IPS DF 4.7 (cell line): Measurements from ENCODE around the gene FBLL1.
"Not testable (repeated sequence)": the region's sequence is repeated elsewhere in the genome, so short reads cannot be mapped to it uniquely, and the experiment has no call there.

ENCODE experiments used
- DNase-seq: peaks from one replicate; pipeline ENCODE4 v3.0.0-alpha.2; 2013; ENCODE audit warnings: low spot score; ENCODE audit errors: extremely low read depth

The FBLL1 gene

DNA sequence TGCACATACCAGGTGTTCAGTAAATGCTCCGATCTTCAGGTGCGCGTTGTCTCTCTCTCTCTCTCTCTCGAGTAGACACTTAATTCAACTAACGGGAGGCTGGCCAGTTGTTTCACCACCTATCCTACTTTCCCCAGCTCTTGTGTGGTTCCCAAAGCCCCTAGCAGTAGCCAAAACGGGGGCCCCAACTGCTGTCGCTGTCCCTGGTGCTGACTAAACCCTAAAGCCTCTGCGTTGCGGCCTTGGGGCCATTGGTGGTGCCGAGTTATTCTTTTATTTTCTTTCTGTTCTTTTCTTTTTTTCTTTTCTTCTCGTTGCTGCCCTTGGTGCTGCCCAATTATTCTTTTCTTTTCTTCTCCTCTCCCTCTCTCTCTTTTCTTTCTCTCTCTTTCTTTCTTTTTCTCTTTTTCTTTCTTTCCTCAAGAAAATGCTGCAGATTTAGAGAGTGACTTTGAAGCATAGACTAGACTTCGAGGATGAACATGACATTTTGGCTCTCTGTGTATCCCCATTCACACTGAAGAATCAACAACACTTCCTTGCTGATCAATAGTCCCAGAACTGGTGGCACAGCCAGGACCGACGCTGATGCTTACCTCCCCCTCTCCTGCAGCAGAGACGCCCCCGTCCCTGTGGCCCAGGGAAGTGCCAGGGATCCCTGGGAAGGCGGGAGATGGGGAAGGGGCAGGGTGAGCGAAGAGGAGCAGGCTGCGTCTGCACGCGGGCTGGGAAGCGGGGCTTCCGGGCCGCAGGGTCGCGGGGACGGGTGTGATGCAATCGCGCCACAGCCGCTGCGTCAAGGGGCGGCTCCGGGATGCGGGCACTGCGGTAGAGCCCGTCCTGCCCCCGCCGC lies at the start of gene FBLL1:
Gene FBLL1 (plus strand): TSS at position 785 of the 853 bp plus-strand sequence. CDS start 200 bp downstream, outside the sequence.
- no peak for DNase-seq

DNA sequence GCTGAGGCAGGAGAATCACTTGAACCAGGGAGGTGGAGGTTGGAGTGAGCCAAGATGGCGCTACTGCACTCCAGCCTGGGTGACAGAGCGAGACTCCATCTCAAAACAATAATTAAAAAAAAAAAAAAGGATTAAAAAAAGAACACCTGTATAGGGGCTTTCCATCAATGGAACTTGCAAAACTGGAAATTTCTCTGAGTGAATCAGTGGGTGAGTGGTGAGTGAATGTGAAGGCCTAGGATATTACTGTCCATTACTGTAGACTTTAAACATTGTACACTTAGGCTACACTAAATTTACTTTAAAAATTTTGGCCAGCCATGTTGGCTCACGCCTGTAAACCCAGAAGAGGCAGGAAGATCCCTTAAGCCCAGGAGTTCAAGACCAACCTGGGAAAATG lies 48.5 kb upstream of the FBLL1 start:
- DNase-seq: no peak

DNA sequence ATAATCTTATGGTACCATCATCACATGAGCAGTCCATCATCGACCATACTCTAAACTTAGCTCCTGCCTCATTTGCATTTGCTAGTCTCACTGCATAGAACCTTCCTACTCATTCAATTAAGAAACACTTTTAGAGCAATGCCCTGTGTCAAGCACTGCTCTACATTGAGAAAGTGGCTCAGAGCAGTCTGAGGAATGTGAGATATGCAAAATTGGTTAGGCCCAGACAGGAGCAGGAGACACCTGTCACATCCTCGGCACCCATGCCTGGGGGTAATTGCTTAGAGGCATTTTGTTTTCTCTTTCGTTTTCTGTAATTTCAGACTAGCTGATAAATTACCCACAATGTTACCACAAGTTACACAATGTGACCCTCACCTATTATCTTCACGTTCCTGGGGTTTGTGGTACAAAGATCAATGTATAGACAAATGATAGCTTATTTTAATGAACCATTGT lies 47.7 kb upstream of the FBLL1 start:
- DNase-seq: no peak

DNA sequence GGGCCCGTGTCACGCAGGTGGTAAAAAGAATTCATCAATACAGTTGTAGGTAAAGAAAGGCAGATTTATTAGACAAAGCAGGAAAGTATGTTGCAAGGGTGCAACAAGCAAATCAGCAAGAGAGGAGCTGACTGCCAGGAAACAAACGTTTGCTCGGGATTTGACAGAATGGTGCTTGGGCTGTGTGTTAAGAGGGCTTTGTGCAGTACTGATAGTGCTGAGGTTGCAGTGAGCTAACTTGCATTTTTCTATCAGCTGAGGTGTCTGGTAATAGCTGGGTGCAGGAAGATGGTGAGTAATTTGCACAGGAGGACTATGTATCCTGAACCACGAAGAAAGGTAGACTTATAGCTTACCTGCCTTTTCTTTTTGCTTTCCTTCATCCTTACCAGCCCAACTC lies 46.7 kb upstream of the FBLL1 start:
- no peak for DNase-seq

DNA sequence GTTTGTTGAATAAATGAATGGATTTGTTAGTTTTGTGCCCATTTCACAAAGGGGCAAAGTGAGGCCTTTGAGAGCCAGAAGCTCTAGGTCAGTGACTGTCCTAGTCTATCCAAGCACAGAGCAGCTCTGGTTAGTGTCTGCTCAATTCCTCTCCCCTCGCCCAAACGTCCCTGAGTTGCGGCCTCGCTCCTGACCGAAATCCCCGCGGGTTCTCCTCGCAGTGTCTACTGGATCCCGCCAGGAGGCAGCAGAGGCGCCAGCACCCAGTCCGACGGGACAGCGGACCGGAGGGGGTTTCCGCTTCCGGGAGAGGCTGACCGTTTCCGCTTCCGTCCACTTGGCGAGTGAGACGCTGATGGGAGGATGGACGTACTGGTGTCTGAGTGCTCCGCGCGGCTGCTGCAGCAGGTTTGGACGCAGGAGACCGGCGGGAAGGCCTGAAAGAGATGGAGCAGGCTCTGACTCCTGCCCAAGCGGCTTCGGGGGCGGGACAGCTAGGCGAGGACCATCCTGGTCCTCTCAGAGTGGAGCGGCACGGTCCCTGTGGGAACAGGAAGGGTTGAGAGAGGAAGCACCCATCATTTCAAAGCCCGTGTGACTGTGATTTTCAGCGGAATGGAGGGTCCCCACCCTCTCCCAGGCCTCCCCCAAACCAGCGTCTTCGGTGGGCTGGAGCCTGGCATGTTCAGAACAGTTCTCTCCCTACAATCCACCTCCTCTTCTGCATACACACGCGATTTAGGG lies 42.8 kb upstream of the FBLL1 start, which contains the start of gene RARS1:
Gene RARS1 (plus strand): TSS at position 336 of the 744 bp plus-strand sequence. CDS start 28 bp downstream, at position 364.
- DNase-seq: peak; percentile 92

DNA sequence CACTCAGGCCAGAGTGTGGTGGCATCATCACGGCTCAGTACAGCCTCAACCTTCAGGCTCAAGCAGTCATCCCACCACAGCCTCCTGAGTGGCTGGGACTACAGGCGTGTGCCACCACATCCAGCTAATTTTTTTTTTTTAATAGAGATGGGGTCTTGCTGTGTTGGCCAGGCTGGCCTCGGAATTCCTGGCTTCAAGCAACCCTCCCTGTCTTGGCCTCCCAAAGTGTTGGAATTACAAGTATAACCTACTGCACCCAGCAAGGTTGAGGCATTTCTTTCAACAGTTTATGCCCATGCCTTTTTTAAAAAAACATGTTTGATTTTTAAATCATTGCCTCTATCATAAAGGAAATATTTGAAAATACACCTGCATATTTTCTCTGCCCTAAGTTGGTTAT lies 40.0 kb upstream of the FBLL1 start:
- DNase-seq: no peak

DNA sequence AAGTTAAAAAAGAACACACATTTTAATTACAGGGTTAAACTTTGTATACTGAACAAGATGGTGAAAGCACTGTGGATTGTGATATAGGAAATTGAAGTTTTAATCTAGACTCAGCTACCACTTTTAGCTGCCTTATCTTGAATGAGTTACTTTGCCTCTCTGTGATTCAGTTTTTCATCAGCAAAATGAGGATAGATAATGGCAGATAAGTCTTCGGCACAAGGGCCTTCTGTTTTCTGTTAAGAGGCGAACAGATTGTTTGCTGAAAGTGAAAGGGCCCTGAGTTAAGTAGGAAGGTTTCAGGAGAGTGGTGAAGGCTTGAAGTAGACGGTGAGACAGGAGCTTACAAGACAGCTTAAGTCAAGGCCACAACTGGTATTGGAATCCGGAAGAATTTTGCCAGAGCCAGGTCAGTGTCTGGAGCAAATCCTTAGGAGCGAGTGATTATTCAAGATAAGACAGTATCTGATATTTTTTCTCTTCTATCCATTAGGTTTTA lies 35.0 kb upstream of the FBLL1 start:
- DNase-seq: no peak

DNA sequence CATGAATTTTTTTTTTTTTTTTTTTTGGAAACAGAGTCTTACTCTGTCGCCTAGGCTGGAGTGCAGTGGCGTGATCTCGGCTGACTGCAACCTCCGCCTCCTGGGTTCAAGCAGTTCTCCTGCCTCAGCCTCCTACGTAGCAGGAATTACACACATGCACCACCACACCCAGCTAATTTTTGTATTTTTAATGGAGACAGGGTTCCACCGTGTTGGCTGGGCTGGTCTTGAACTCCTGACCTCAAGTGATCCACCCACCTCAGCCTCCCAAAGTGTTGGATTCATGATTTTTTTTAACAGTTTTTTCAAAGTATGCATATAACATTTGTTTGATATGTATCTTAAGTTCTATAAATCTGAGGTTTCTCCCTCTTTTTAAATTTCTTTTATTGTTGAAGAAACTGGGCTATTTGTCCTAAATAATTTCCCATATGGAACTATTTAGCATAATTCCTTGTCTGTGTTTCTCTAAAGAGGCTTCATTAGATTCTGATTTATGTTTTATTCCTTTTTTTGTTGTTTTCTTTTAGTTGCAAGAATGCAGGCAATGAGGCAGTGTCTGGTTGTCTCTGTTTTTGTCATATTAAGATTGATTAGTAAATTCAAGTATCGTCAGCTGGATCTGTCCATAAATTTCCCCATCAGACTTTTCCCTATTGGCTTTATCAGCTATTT lies 26.4 kb upstream of the FBLL1 start:
- DNase-seq: no peak

DNA sequence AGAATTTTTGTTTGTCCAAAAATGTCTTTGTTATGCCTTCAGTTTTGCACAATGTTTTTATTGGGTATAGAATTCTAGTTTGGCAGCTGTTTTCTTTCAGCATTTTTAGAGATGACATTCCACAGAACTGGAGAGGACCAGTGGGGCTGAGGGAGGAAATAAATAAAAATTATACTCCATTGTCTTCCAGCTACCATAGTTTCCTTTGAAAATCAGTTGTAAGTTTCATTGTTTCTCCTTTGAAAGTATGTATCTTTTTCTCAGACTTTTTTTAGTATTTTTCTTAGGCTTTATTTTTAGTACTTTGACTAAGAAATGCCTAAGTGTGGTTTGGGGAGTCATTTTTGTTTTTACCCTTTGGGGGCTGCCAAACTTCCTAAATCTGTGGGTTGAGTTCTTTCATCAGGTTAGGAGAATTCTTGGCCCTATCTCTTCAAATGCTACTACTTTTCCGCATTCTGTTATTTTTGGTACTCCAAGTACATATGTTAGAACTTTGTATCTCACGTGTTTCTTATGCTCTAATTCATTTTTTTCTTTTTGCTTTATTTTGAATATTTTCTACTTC lies 15.2 kb upstream of the FBLL1 start:
- DNase-seq: no peak

DNA sequence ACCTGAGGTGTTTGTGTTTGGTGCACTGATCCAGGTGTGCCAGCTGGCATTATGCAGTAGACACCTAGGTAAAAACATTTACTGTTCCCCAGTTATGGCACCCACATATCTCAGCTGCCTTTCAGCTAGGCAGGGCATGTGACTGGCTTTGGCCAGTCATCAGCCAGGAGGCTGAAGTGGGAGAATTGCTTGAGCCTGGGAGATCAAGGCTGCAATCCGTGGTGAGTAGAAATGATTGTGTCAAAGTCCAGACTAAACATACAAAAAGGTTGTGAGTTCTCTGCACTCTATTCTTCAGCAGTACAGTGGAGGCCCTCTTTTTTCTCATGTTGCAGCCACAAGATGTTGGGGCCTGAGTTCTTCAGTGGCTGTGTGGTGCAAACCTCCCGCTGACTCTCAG lies 3.2 kb upstream of the FBLL1 start:
- no peak for DNase-seq

DNA sequence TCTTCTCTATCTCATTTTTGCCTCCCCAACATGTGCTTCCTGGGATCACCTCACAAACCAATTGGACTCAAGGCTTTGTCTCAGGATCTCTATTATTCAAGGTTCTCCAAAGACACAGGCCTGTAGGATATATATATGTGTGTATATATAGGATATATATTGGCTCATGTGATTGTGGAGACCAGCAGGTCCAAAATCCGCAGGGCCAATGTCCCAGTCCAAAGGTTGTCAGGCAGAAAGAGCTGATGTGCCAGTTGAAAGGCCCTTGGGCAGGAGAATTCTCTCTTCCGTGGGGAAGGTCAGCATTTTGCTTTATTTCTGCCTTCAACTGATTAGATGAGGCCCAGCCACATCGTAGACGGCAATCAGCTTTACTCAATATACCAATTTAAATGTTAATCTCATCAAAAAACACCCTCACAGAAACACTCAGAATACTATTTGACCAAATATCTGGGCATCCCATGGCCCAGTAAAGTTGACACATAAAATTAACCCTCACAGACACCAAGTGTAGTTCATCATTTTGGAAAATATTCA lies 1.3 kb upstream of the FBLL1 start:
- DNase-seq: no peak

DNA sequence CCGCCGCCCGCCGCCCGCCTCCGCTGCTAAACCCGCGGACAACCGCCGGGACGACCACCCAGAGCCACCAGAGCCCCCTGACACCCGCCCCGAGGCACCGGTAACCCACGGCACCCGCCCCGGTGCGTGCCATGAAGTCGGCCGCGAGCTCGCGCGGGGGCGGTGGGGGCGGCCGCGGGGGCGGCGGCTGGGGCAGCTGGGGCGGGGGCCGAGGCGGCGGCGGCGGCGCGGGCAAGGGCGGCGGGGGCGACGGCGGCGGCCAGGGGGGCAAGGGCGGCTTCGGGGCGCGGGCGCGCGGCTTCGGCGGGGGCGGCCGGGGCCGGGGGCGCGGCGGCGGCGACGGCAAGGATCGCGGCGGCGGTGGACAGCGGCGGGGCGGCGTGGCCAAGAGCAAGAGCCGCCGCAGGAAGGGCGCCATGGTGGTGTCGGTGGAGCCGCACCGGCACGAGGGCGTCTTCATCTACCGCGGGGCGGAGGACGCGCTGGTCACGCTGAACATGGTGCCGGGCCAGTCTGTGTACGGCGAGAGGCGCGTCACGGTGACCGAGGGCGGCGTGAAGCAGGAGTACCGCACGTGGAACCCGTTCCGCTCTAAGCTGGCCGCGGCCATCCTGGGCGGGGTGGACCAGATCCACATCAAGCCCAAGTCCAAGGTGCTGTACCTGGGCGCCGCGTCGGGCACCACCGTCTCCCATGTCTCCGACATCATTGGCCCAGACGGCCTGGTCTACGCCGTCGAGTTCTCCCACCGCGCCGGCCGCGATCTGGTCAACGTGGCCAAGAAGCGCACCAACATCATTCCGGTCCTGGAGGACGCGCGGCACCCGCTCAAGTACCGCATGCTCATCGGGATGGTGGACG lies 499 bp downstream of the FBLL1 start:
- DNase-seq: no peak

DNA sequence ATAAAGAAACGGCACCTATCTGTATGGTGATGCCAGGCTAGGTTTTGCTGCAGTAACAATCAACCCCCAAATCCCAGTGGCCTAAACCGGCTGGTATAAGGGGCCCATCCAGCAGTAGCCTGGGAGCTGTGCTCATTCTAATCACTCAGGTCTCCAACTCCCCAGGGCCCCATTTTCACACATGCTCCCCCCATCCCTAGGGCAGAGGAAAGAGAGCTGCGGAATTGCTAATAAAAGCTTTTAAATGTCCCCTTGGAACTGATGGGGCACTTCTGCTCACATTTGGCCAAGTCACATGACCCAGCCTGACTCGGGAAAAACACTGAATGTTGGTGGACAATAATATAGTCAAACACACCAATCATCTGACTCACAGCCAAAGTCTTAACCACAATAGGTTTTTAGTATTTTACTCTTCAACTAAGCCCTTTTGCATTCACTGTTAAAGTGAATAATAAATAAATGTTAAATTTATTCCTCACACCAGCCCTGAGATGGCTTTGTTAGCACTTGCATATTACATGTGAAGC lies 1.6 kb downstream of the FBLL1 start:
- no peak for DNase-seq

DNA sequence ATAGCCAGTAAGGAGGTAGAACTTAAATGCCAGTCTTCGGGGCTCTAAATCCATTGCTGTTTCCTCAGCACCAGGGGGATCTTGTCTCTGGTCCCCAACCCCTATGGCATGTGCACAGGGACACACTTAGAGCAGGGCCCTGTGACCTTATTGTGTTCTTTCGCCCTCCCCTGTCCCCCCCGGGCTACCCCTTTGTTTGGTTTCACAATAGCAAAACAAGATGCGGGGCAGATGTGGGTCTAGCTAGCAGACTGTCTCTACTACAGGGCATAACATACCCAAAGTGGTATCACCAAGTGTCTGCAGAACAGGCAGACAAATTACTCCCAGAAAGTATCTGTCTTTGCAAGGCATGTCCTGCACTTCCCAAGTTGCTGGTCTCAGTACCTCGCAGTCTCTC lies 2.1 kb downstream of the FBLL1 start:
- DNase-seq: no peak

DNA sequence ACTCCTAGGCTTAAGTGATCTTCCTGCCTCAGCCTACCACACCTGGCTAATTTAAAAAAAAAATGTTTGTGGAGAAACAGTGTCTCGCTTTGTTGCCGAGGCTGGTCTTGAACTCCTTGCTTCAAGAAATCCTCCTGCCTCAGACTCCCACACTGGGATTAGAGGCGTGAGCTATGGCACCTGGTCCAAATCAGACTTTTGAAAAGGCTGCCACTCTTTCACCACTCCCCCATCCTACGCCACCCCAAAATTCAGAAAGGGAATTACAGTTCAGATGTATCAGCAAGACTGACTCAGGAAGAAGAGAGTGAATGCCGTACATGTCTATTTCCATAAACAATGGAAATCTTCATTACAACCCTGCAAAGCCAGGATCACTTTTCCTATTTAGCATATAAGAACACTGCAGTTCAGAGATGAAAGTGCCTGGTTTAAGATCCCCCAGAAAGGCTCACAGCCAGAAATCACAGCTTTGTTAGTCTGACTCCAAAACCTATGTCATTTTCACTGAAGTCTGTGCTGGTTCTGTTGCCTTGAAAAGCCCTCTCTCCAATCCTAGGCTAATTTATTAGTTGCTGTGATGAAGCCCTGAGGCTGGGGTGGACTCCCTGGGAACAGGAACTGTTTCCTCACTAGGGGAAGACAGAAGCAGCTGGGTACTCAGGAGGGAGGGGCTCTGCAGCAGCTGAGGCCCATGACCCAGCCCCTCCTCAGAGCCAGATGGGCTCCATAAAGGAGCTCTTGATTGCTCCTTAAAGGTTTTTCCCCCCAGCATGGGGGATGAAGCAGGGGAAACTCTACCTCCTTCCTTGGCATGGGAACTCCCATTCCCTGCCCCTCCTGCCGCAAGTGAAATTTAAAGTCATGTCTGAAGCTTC lies 3.1 kb downstream of the FBLL1 start:
- DNase-seq: no peak

DNA sequence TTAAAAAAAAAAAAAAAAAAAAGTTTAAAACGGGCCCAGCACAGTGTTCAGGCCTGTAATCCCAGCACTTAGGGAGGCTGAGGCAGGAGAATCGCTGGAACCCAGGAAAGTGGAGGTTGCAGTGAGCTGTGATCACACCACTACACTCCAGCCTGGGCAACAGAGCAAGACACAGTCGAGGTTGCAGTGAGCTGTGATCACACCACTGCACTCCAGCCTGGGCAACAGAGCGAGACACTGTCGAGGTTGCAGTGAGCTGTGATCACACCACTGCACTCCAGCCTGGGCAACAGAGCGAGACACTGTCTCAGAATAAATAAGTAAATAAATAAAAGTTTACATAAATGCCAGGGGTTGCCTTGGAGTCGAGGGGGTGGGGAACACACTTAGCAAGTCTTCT lies 5.2 kb downstream of the FBLL1 start:
- DNase-seq: not testable (repeated sequence)

DNA sequence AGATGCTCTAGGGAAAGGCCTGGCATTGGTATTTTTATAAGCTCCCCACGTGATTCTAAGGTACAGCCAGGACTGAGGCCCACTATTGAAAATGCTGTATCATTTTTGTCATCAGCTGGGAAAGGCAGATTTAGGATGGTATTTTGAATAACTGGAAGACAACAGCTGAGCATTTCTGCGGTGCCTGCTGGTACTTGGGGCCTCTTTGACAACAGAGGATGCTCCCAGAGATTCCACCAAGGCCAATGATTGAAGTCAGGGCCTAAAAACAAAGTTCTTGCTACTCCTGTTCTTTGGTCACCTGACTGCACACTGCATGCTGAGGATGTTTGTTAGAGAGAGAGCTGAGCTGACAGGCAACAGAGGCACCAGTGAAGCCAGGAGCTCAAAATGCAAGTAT lies 8.1 kb downstream of the FBLL1 start:
- no peak for DNase-seq

DNA sequence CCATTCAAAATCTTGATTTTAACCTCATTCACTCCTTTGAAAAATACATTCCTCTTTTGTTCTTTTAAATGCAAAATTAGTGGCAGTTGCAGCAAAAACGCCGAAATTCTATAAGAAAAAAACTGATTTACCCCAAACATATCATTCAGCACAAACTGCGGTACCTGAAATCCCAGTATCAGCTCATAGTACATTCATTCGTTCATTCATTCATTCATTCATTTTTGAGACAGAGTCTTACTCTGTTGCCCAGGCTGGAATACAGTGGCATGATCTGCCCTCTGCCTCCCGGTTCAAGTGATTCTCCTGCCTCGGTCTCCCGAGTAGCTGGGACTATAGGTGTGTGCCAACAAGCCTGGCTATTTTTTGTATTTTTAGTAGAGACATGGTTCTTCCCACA lies 20.4 kb downstream of the FBLL1 start:
- no peak for DNase-seq

DNA sequence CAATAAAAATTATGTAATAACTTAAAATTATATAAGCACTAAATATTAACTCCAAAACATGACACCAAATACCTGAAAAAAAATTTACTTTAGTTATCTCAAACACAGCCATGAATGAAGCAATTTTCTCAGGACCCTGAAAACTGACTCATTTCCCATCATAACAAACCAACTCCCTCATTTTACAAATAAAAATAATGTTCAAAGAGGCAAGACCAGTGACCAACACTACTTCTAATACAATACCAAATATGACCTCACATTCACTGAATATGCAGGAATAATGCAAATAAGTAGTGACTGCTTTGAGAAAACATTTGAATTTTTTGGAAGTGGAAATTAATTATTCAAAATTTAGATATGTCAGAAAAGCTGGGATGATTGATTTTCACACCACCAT lies 21.6 kb downstream of the FBLL1 start:
- no peak for DNase-seq
